Measurements from ENCODE around the gene SIAE. TPM values are rescaled to one million over a fixed set of nuclear protein-coding genes. Genes with fewer than 3 reads are reported as not detected.
"Not testable (repeated sequence)": the region's sequence is repeated elsewhere in the genome, so short reads cannot be mapped to it uniquely, and the experiment has no call there.

The SIAE gene
- polyA plus RNA-seq, 1 donor from 2014 or later = 1.4 TPM

DNA sequence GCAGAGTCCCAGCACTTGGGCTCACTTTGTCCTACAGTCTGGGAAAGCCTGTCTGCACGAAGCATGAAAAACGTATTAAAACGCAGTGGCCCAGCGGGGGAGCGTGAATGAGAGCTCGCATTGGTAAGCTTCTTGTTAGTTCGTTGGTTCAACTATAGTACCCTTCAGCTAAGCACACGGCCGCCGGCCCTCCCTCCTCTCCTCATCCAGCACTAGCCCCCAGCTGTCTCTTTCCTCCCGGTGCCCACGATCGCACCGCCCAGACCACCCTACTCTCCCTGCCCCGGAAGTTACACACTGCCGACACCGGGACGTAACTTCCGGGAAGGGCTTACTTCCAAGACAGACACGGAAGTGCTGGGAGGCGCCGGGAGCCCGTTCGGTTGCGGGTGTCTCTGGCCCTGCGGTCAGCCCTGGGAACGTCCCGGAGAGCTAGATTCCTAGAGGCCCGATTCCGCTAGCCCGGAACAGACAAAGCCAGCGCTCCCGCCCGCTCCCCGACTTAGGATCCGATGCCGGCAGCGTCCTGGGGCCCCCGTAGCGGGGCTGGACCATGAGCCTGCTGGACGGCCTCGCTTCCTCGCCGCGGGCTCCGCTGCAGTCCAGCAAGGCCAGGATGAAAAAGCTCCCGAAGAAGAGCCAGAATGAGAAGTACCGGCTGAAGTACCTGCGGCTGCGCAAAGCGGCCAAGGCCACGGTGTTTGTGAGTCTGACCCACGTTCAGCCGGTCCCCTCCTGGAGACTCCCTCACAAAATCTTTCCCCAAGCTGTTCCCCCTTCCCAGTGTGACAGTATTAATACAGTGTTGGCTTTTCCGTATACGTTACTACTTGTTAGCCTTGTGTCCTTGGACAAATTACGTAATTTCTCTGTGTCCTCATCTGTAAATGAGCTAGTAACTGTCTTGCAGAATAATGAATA lies 50.7 kb downstream of the SIAE start, which contains the start of gene TBRG1:
TSS of gene TBRG1 (plus strand) at position 334 of the 921 bp plus-strand sequence. CDS start at position 554, 220 bp downstream.
- Mint-ChIP-seq H3K4me3 (peak within 1 kb of the TSS; percentile 90 to 100 (median 99)), H3K27ac (peak within 1 kb of the TSS; percentile 80 to 98 (median 97)), H3K9me3 (no peaks in the 10 kb centered on the region), H3K4me1 (peaks cover 18 to 23% (median 21%) of the 10 kb centered on the region in 3 donors), H3K36me3 (peaks cover 6% of the 10 kb centered on the region), H3K27me3 (no peaks in the 10 kb centered on the region)

DNA sequence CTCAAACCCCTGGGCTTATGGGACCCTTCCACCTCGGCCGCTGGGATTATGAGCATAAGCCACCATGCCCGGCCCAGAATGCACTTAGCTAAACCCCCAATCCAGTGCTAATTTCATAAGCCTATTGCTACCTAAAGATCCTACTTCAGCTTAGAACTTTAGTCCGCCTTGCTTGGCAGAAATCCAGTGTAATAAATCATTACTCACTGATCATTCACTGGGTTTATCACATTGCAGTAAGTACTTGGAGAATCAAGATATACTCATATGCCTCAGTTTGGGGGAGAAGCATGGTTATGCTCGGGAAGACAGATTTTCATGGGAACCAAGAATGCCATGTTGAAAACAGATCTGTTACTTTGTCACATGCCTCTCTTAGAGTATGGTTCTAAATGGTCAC lies 54.7 kb downstream of the SIAE start:
- Mint-ChIP-seq H3K4me3 (no peak overlapping the region), H3K4me1 (peaks cover 10 to 11% (median 11%) of the 10 kb centered on the region in 3 donors), H3K9me3 (no peaks in the 10 kb centered on the region), H3K27me3 (peaks cover 3% of the 10 kb centered on the region), H3K27ac (no peak overlapping the region), H3K36me3 (peaks cover 3% of the 10 kb centered on the region)

DNA sequence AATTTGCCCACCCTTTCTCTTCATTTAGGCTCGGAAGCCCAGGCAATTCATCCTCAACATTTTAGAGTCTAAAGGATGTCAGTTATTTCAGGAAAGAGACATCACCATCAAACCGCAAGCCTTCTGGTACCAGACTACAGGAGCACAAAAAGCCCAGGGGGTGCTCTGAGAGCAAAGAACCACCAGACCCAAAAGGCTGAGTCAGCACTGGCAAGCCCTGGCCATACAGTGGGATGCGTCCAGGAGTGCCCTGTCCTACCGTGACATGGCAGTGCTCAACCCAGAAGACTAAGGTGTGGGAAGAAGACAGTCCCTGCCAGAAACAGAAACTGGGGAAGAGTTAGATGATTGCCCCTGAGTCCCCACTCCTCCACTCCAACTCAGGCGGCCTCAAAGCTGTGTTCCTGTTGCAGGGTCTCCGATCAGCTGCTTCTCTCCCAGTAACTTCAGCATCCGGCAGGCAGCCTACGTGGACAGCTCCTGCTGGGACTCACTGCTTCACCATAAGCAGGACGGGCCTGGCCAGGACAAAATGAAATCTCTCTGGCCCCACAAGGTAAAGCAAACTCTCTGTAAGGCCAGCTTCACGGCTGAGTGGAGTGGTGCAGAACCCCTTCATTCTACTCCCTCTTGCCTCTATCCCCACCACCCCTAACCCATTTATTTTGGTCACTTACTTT lies 60.8 kb downstream of the SIAE start:
- H3K4me3 Mint-ChIP-seq = no peak overlapping the region
- peaks cover 3% of the 10 kb centered on the region for H3K36me3 Mint-ChIP-seq
- peaks cover 0 to 2% (median 1%) of the 10 kb centered on the region in 3 donors for H3K4me1 Mint-ChIP-seq
- H3K9me3 Mint-ChIP-seq = no peaks in the 10 kb centered on the region
- H3K27me3 Mint-ChIP-seq = peaks cover 3% of the 10 kb centered on the region
- H3K27ac Mint-ChIP-seq = no peak overlapping the region

DNA sequence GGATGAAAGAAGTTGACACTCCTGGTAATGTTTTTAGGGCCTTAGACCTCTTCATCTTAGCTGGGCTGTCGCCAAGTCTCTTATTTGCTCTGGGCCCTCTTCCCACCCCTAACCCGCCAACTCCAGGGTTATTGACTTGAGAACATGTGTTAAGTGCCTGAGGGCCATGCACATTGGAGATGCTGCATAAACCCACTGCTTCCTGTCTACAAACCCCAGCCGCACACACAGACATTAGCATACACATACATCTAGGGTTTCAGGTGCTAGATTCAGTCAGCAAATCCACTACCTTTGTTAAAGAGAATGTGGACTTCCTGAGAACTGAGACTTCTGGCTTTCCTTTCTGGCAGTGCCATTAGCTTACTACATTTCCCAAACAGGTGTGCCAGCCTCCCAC lies 61.5 kb downstream of the SIAE start:
- H3K4me1 Mint-ChIP-seq = peaks cover 0 to 2% (median 0%) of the 10 kb centered on the region in 3 donors
- H3K36me3 Mint-ChIP-seq = peaks cover 2% of the 10 kb centered on the region
- no peak overlapping the region for H3K4me3 Mint-ChIP-seq
- no peaks in the 10 kb centered on the region for H3K9me3 Mint-ChIP-seq
- H3K27me3 Mint-ChIP-seq = peaks cover 3% of the 10 kb centered on the region
- no peak overlapping the region for H3K27ac Mint-ChIP-seq

DNA sequence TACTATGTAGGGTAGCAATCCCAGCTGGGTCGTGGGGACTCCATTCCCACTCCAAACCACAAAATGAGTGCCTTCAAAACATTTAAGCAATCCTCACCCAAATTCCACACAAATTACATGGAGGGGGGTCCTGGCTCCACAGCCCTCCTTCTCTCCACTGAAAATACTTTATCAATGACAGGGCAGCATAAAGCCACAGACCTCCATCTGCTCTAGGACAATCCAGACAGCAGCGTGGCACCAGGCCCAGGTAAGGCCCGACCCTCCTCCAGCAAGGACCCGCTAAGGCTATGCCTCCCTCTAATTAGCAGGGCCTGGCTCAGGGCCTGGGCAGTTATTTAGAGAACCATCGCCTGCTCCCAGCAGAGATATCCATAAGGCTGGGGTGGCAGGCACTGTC lies 62.5 kb downstream of the SIAE start, which contains the start of gene PANX3:
TSS of gene PANX3 (plus strand) at position 365 of the 400 bp plus-strand sequence. CDS start 129 bp downstream, outside the sequence.
- Mint-ChIP-seq H3K4me3 (no peak within 1 kb of the TSS), H3K4me1 (peaks cover 0 to 2% (median 0%) of the 10 kb centered on the region in 3 donors), H3K27ac (no peak within 1 kb of the TSS), H3K36me3 (peaks cover 2% of the 10 kb centered on the region), H3K9me3 (no peaks in the 10 kb centered on the region), H3K27me3 (peaks cover 3% of the 10 kb centered on the region)

DNA sequence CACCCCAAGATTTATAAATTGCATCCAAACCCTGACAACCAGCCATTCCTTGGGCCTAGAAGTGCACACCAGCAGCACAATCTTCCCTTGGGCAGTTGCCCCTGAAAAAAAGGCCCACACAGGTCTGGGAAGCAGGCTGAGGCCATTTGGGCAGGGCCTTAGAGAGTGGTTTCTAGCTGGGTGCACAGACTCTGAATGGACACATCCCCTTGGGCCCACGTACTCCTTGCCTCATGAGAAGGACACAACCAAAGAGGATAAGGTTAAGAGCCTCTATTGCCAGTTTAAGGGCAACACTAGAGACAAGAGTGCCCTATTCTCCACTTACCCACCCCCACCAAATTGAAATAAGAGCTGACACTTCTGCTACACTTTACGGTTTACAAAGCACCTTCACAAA lies 63.2 kb downstream of the SIAE start:
- Mint-ChIP-seq H3K9me3 (no peaks in the 10 kb centered on the region), H3K36me3 (peaks cover 2% of the 10 kb centered on the region), H3K27me3 (peaks cover 2% of the 10 kb centered on the region), H3K4me3 (no peak overlapping the region), H3K4me1 (peaks cover 0 to 4% (median 0%) of the 10 kb centered on the region in 3 donors), H3K27ac (no peak overlapping the region)

DNA sequence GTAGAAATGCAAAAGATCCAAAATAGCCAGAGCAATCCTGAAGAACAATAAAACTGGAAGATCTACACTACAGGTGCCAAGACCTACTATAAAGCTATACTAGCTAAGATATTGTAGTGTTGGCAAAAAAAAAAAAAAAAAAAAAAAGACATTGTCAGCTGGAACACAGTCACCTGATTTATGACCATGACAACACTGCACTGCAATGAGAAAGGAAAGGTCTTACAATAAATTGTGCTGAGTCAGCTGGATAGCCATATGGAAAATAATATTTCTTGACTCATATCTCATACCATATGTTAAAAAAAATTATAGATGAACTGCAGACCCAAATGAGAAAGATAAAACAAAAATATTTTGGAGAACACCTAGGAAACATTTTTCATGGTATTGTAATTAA lies 65.4 kb downstream of the SIAE start:
- H3K4me3 Mint-ChIP-seq = no peak overlapping the region
- no peaks in the 10 kb centered on the region for H3K9me3 Mint-ChIP-seq
- H3K4me1 Mint-ChIP-seq = peaks cover 0 to 2% (median 0%) of the 10 kb centered on the region in 3 donors
- no peaks in the 10 kb centered on the region for H3K27me3 Mint-ChIP-seq
- H3K27ac Mint-ChIP-seq = no peak overlapping the region
- peaks cover 2% of the 10 kb centered on the region for H3K36me3 Mint-ChIP-seq

DNA sequence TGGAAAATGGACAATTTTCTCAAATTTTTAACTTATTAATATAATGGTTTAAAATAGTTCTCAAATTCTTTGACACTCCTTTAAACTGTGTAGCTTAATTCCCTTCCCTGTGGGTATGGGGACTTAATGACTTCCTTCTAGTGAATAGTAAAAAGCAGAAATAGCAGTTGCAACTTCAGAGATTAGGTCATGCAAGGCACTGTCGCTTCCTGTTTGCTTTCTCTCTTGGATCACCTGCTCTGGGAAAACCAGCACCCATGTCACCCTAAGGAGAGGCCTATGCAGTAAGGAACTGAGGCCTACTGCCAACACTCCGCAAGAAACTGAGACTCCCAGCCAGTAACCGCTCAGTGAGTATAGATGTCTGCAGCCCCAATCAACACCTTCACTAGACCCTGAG lies 67.8 kb downstream of the SIAE start:
- Mint-ChIP-seq H3K27ac (peak overlapping the region in 1 of 3 donors; percentile 63), H3K4me1 (peaks cover 0 to 2% (median 0%) of the 10 kb centered on the region in 3 donors)

DNA sequence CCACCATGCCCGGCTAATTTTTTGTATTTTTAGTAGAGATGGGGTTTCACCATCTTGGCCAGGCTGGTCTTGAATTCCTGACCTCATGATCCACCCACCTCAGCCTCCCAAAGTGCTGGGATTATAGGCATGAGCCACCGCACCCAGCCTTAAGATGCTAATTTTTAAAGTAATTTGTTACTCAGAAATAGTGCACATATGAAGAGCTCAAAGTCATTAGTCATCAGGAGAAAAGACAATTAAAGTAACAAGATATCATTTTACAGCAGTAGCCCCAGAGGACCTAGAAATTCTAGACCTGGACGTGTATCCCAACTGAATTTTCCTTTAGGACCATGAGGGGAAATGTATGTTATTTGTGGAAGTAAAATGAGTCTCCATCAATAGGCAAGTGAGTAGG lies 70.8 kb downstream of the SIAE start:
- H3K4me3 Mint-ChIP-seq, H3K27ac Mint-ChIP-seq, H3K9me3 Mint-ChIP-seq, H3K27me3 Mint-ChIP-seq, H3K36me3 Mint-ChIP-seq, H3K4me1 Mint-ChIP-seq: not testable (repeated sequence)

More for the DNA sequence above, 67.8 kb downstream of the SIAE start:
- peaks cover 2% of the 10 kb centered on the region for H3K36me3 Mint-ChIP-seq
- no peaks in the 10 kb centered on the region for H3K9me3 Mint-ChIP-seq
- H3K4me3 Mint-ChIP-seq = no peak overlapping the region
- peaks cover 3% of the 10 kb centered on the region for H3K27me3 Mint-ChIP-seq

DNA sequence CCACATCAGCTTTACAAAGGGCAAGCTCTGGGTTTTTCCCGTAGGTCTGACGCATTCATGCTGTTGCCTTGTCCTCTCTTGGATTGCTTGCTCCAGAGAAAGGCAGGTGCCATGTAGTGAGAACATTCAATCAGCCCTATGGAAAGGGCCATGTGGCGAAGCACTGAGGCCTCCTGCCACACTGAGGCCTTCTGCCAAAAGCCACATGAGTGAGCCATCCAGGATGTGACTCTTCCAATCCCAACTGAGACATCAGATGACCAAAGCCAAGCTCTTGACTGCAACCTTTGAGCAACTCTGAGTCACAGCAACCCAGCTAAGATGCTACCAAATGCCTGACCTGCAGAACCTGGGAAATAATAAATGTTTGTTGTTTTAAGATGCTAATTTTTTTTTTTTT lies 71.3 kb downstream of the SIAE start:
- Mint-ChIP-seq H3K4me3 (no peak overlapping the region), H3K4me1 (peaks cover 0 to 2% (median 0%) of the 10 kb centered on the region in 3 donors), H3K27me3 (peaks cover 4% of the 10 kb centered on the region), H3K36me3 (no peaks in the 10 kb centered on the region), H3K9me3 (peaks cover 0 to 2% (median 0%) of the 10 kb centered on the region in 3 donors), H3K27ac (no peak overlapping the region)

DNA sequence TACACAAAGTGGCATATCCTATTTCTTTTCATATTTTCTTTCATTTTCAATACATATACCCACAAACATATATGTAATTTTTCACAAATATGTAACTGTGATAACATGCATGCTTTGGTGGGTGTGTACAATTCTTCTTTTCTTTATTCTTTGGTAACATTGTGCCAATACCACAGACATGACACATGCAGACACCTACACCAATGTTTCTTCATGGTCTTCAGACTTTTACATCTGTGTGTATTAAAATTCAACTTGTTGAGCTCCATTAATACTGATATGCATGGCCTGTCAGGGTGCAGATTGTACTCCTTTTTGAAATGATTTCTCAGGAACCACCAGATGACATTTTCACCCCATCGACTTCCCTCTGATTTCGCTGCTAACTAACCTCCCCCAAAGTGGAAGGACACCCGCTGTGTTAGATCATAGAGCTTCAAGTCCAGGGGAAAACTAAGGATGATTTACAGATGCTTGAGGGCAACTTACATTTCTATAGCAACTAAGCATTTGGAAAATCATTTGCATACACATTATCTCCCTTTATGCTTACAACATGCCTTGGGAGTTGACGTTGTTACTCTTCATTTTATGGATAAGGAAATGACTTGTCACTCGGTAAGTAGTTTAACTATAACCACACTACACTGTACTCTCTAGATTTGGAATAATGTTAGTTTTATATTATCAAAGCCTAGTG lies 72.8 kb downstream of the SIAE start:
- Mint-ChIP-seq H3K36me3 (no peaks in the 10 kb centered on the region), H3K27ac (no peak overlapping the region), H3K27me3 (peaks cover 6% of the 10 kb centered on the region), H3K9me3 (peaks cover 0 to 2% (median 0%) of the 10 kb centered on the region in 3 donors), H3K4me3 (no peak overlapping the region), H3K4me1 (peaks cover 0 to under 1% (median 0%) of the 10 kb centered on the region in 3 donors)

DNA sequence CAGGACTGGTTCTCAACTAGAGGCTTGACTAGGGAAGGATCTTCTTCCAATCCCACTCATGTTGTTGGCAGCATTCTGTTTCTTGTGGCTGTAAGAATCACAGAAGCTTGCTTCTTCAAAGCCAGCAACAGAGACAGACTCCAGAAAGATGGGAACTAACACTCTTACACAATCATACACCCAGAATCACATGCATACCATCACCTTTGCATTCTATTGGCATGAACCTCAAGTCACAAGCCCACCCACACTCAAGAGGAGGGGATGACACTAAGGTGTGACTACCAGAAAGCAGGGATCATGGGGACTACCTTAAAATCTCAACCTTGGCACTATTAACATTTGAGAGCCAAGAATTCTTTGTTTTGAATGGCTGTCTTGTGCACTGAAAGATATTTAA lies 75.9 kb downstream of the SIAE start:
- Mint-ChIP-seq H3K4me1 (no peaks in the 10 kb centered on the region), H3K27ac (no peak overlapping the region), H3K27me3 (peaks cover 6% of the 10 kb centered on the region), H3K36me3 (no peaks in the 10 kb centered on the region), H3K9me3 (peaks cover 0 to 2% (median 0%) of the 10 kb centered on the region in 3 donors), H3K4me3 (no peak overlapping the region)

DNA sequence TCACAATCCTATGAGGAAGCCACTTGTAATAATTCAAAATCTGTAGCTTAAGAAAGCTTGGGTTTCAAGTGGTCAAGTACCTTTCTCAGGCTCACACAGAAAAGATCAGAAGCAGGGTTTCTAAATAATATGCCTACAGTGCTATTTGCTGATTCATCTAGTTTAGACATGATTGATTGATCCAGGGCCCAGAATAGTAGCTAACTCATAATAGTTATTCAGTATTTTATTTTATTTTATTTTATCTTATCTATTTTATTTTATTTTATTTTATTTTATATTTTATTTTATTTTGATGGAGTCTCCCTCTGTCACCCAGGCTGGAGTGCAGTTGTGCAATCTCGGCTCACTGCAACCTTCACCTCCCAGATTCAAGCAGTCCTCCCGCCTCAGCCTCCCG lies 78.2 kb downstream of the SIAE start:
- no peaks in the 10 kb centered on the region for H3K36me3 Mint-ChIP-seq
- peaks cover 0 to 2% (median 0%) of the 10 kb centered on the region in 3 donors for H3K9me3 Mint-ChIP-seq
- H3K27me3 Mint-ChIP-seq = peaks cover 3% of the 10 kb centered on the region
- no peak overlapping the region for H3K4me3 Mint-ChIP-seq
- no peaks in the 10 kb centered on the region for H3K4me1 Mint-ChIP-seq
- H3K27ac Mint-ChIP-seq = no peak overlapping the region

DNA sequence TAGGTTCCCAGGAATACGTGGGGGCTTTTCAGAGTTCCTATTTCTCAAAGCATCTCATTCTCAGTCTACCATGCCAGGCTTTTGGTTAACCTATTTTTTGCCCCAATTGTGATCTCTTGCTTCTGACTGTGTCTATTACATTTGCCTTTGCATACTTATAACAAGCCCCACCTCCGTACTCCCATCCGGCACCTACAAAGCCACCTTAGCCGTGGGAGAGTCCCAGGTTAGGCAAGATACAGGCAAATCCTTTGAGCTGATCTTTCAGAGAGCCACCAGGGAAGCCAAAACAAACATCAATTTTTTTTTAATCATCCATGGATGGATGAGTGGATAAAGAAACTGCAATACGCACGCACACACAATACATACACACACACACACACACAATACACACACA lies 80.9 kb downstream of the SIAE start:
- Mint-ChIP-seq H3K27ac (no peak overlapping the region), H3K36me3 (no peaks in the 10 kb centered on the region), H3K4me1 (no peaks in the 10 kb centered on the region), H3K9me3 (no peaks in the 10 kb centered on the region), H3K4me3 (no peak overlapping the region), H3K27me3 (peaks cover 1% of the 10 kb centered on the region)

DNA sequence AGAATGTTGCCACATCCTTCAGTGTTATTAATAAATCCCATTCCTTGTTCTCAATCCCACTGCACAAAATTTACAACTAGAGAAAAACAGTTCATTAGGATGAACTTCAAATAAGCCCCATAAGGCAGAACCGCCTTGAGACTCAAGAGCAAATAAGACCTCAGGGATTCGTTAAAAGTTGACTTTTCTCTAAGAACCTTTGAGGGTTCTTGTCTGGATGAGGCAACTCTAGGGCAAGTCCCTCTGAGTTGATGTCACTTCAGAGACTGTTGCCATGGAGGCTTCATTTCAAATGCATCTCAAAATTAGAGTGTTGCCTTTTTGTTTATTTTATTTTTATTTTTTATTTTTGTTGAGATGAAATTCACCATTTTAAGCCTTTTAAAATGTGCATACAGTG lies 82.1 kb downstream of the SIAE start:
- Mint-ChIP-seq H3K4me3 (no peak overlapping the region), H3K9me3 (no peaks in the 10 kb centered on the region), H3K4me1 (no peaks in the 10 kb centered on the region), H3K27ac (no peak overlapping the region), H3K27me3 (peaks cover 8% of the 10 kb centered on the region), H3K36me3 (no peaks in the 10 kb centered on the region)

Data from IgD-negative memory B cell (primary cell).